Subcutaneous abdominal adipose tissue (tissue), 5 donors: ENCODE results near the gene ANKRD62.
"Not testable (repeated sequence)": the region's sequence is repeated elsewhere in the genome, so short reads cannot be mapped to it uniquely, and the experiment has no call there.

ENCODE experiments used
- H3K27ac ChIP-seq: one replicate; pipeline ENCODE4 v1.7.0; 2013; ENCODE audit warnings: low read depth, mild to moderate bottlenecking, inconsistent platforms, low read length, moderate library complexity
- H3K27me3 ChIP-seq, 5 donors: one replicate each; pipeline ENCODE4 v1.7.0; 2013; ENCODE audit warnings: low read length in 5 of 5, inconsistent platforms in 1 of 5; ENCODE audit not compliant: control insufficient read depth in 5 of 5, insufficient read depth in 4 of 5
- H3K36me3 ChIP-seq, 5 donors: one replicate each; pipeline ENCODE4 v1.7.0; 2013; ENCODE audit warnings: low read length in 5 of 5; ENCODE audit not compliant: control insufficient read depth in 5 of 5, insufficient read depth in 5 of 5
- H3K4me1 ChIP-seq, 5 donors: one replicate each; pipeline ENCODE4 v1.7.0; 2013; ENCODE audit warnings: low read length in 5 of 5, mild to moderate bottlenecking in 3 of 5, moderate library complexity in 1 of 5; ENCODE audit not compliant: control insufficient read depth in 5 of 5, insufficient read depth in 5 of 5
- H3K4me3 ChIP-seq, 5 donors: one replicate each; pipeline ENCODE4 v1.7.0; 2013; ENCODE audit warnings: low read length in 5 of 5, low read depth in 1 of 5
- H3K9ac ChIP-seq, 5 donors: one replicate each; pipeline ENCODE4 v1.7.0; 2013; ENCODE audit warnings: low read length in 5 of 5, mild to moderate bottlenecking in 4 of 5, moderate library complexity in 3 of 5
- H3K9me3 ChIP-seq, 5 donors: one replicate each; pipeline ENCODE4 v1.7.0; 2013; ENCODE audit warnings: low read length in 5 of 5; ENCODE audit not compliant: control insufficient read depth in 5 of 5
- donor health status: healthy.
- donor health status: healthy.
- donor health status: healthy.
- donor health status: healthy.
- donor health status: healthy.

The ANKRD62 gene

DNA sequence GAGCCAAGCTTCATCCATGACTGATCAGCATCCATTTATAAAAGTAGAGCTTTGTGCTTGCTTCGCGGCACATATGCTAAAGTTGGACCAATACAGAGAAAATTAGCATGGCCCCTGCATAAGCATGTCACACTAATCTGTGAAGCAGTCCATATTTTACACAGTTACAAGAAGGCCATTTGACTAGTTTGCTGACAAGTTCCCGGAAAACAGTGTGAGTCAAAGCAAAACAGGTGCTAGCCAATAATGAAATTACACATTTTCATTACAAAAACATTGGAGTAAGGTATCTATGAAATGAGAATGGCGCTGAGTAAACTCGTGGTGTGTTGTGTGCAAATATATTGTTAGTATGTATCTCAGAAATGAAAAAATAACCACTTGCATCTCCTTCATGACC lies 4.7 kb downstream of the ANKRD62 start:
- Histone ChIP-seq H3K27me3 (peaks cover 0 to 3% (median 0%) of the 10 kb centered on the region in 5 donors), H3K36me3 (no peaks in the 10 kb centered on the region), H3K9me3 (no peaks in the 10 kb centered on the region), H3K27ac (no peak overlapping the region), H3K9ac (no peak overlapping the region), H3K4me3 (no peak overlapping the region), H3K4me1 (no peaks in the 10 kb centered on the region)

DNA sequence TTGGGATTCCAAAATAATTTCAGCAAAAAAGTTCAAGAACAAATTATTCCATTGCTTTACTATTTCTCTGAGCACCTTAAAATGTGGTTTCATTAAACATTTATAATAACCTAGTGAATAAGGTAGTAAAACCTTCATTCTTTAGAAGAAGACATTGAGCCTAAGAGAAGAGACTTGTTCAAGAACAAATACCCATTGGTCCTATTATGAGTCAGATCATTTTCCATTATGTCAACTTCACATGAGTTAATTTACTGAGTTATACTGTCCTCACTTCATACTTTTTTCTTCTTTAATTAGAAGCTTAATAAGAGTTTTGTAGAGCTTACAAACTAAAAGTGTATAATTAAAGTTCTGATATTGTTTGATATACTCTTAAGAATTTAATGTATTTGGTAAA lies 5.5 kb downstream of the ANKRD62 start:
- no peak overlapping the region for H3K9ac ChIP-seq
- no peaks in the 10 kb centered on the region for H3K9me3 ChIP-seq
- H3K4me3 ChIP-seq = no peak overlapping the region
- H3K27me3 ChIP-seq = peaks cover 0 to 3% (median 0%) of the 10 kb centered on the region in 5 donors
- no peaks in the 10 kb centered on the region for H3K4me1 ChIP-seq
- H3K27ac ChIP-seq = no peak overlapping the region
- H3K36me3 ChIP-seq = no peaks in the 10 kb centered on the region

- Histone ChIP-seq H3K4me3 (no peak overlapping the region), H3K9ac (no peak overlapping the region), H3K27me3 (peaks cover 0 to 3% (median 0%) of the 10 kb centered on the region in 5 donors), H3K36me3 (no peaks in the 10 kb centered on the region), H3K9me3 (no peaks in the 10 kb centered on the region), H3K27ac (no peak overlapping the region), H3K4me1 (no peaks in the 10 kb centered on the region)
Measured at GRCh38 chr18:12101266-12101665, 7.6 kb downstream of the ANKRD62 start.

DNA sequence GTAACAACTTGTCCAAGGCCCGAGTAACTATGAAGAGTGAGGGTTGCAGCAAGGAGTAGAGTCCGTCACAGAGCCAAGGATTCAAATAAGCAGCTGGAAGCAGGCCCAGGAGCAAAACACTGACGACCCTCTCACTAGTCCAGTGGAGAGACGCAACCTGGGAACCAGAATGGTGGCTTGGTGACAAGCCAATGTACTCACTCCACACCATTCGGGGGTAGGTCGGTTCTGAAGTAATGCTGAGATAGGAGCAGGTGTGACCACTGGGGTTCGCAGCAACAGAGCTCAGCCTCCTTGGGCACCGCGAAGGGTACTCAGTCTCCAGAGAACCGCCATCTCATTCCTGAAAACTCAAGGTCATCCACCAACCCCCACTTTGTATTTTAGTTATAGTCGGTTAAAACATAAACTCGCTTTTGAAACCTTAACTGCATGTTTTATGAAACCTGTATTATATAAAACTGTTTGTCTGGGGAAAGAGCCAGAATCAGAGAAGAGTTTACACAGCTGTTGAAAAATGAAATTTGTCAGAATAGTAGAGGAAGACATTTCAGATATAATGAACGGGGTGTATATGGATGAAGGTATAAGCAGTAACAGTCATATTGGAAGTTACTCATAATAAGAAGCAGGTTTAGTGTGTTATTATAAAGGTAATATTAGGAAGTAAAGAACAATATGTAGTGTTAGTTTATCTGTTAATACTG lies 8.6 kb downstream of the ANKRD62 start:
- Histone ChIP-seq H3K9me3 (no peaks in the 10 kb centered on the region), H3K4me3 (no peak overlapping the region), H3K27me3 (peaks cover 0 to 3% (median 0%) of the 10 kb centered on the region in 5 donors), H3K9ac (no peak overlapping the region), H3K4me1 (no peaks in the 10 kb centered on the region), H3K36me3 (no peaks in the 10 kb centered on the region), H3K27ac (no peak overlapping the region)

DNA sequence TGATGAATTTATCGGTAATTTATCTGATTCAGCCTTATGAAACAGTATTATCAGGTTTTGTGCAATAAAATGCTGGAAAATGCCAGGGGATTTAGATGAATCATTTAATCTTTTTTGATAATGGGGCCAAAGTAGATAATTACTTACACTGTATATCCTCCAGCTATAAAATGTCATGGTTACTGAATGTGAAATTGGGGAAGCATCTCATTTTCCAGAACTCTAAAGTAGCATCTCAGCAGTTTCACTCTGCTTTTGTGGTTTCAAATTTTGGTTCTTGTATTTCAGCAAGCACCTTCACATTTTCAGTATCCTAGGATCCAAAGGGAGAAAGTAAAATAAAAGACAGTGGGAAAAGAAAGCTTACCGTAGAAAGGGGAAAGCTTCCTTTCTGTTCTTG lies 12.8 kb downstream of the ANKRD62 start:
- Histone ChIP-seq H3K4me3 (no peak overlapping the region), H3K4me1 (no peaks in the 10 kb centered on the region), H3K27ac (no peak overlapping the region), H3K9me3 (no peaks in the 10 kb centered on the region), H3K9ac (no peak overlapping the region), H3K36me3 (no peaks in the 10 kb centered on the region), H3K27me3 (peaks cover 0 to 3% (median 0%) of the 10 kb centered on the region in 5 donors)

DNA sequence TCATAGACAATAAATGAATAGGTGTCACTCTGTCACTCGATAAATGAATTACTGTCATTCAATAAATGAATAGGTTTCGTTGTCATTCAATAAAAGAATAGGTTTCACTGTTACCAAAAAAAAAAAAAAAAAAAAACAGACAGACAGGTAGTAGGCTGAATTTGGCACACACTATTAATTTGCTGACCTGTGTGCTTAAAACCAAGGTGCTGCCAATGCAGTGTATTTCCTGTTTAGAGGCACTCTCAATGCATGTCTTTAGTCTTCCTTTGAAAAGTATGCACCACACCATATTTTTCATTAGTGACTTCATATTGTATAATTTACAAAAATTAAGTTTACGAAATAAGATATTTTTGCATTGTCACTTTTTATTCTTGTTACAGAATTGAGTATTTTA lies 16.2 kb downstream of the ANKRD62 start:
- no peaks in the 10 kb centered on the region for H3K27me3 ChIP-seq
- no peaks in the 10 kb centered on the region for H3K9me3 ChIP-seq
- no peak overlapping the region for H3K4me3 ChIP-seq
- H3K9ac ChIP-seq = no peak overlapping the region
- H3K4me1 ChIP-seq = peaks cover 0 to 3% (median 0%) of the 10 kb centered on the region in 5 donors
- H3K27ac ChIP-seq = no peak overlapping the region
- no peaks in the 10 kb centered on the region for H3K36me3 ChIP-seq

DNA sequence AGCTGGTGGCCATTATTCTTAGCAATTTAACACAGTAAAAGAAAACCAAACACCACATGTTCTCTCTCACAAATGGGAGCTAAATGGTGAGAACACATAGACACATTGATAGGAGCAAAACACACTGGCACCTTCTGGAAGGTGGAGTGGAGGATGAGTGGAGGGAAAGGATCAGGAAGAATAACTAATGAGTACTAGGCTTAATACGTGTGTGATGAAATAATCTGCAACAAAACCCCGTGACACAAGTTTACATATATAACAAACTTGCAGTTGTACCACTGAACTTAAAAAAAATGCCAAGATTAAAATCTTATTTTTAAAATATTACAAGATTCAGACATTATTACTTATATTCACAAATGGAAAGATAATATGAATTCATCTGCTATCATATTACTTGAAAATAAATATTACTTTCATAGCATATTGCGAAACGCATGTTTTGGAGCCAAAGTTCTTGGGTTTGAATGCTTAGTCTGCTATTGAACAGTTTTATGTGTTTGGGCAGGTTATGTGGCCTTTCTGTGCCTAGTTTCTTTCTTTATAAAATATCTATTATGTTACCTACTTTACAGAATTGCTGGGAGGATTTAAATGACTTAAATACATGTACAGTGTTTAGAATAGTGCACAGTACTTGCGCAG lies 20.5 kb downstream of the ANKRD62 start:
- Histone ChIP-seq H3K36me3 (no peaks in the 10 kb centered on the region), H3K27me3 (no peaks in the 10 kb centered on the region), H3K9ac (no peak overlapping the region), H3K9me3 (no peaks in the 10 kb centered on the region), H3K4me1 (peaks cover 0 to 3% (median 0%) of the 10 kb centered on the region in 5 donors), H3K27ac (no peak overlapping the region), H3K4me3 (no peak overlapping the region)

DNA sequence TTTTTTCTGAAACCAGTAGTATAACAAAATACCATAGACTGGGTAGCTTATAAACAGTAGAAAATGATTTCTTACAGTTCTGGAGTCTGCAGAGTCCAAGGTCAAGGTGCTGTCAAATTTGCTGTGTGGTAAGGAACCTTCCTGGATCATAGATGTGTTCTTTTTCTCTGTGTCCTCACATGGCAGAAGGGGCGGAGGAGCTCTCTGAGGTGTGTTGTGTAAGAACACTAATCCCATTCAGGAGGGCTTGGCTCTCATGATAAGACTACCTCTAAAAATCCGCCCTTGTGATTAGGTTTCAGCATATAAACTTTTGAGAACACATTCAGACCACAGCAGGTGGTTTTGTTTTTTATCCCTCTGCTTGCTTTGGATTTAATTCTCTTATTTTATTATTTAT lies 25.7 kb downstream of the ANKRD62 start:
- Histone ChIP-seq H3K27me3 (no peaks in the 10 kb centered on the region), H3K9ac (no peak overlapping the region), H3K4me3 (no peak overlapping the region), H3K27ac (no peak overlapping the region), H3K36me3 (no peaks in the 10 kb centered on the region), H3K9me3 (no peaks in the 10 kb centered on the region), H3K4me1 (peaks cover 0 to under 1% (median 0%) of the 10 kb centered on the region in 5 donors)

- no peak overlapping the region for H3K4me3 ChIP-seq
- H3K36me3 ChIP-seq = no peaks in the 10 kb centered on the region
- H3K9me3 ChIP-seq = no peaks in the 10 kb centered on the region
- no peaks in the 10 kb centered on the region for H3K27me3 ChIP-seq
- no peak overlapping the region for H3K9ac ChIP-seq
- H3K27ac ChIP-seq = no peak overlapping the region
- no peaks in the 10 kb centered on the region for H3K4me1 ChIP-seq
Measured at GRCh38 chr18:12121175-12122042, 27.8 kb downstream of the ANKRD62 start.

DNA sequence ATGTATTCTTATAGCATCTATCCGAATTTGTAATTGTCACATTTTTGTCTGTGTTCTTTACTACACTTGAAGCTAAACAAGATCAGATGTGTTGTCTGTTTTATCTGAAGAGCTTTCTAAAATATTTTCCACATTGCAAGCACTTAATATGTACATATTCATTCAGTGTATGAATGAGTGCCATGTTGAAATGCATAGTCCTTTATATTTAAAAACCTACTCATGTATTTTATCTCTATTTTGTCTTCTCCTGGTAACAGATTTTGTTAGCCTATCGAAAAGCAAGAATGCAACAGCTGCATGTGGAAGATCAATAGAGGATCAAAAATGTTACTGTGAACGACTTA lies 28.4 kb downstream of the ANKRD62 start:
- not testable (repeated sequence) for H3K27me3 ChIP-seq, H3K9ac ChIP-seq, H3K4me3 ChIP-seq, H3K27ac ChIP-seq, H3K9me3 ChIP-seq, H3K4me1 ChIP-seq, H3K36me3 ChIP-seq
